K562 (cell line): ENCODE data around the gene NUP85.

ENCODE experiments used
- BDP1 ChIP-seq: IDR thresholded peaks from 3 replicates; pipeline ENCODE4 v1.6.1; 2011; ENCODE audit not compliant: insufficient read length, insufficient read depth
- CEBPB ChIP-seq: fragments of 450-650 bp; IDR thresholded peaks from 2 replicates; pipeline ENCODE4 v1.6.1; 2016; ENCODE audit warnings: missing genetic modification characterization, missing compliant biosample characterization
- CEBPZ ChIP-seq: fragments of 150-350 bp; IDR thresholded peaks from 2 replicates; pipeline ENCODE4 v1.6.1; 2014; ENCODE audit warnings: low read depth, mild to moderate bottlenecking, low read length, borderline replicate concordance
- CTBP1 ChIP-seq: fragments of 450-650 bp; IDR thresholded peaks from 2 replicates; pipeline ENCODE4 v1.6.1; 2016; ENCODE audit warnings: borderline replicate concordance
- PATZ1 ChIP-seq: fragments of 250-450 bp; sonication (Bioruptor Pico); IDR thresholded peaks from 2 replicates; pipeline ENCODE4 v1.5.0; 2020; ENCODE audit warnings: mild to moderate bottlenecking, borderline replicate concordance
- ZNF282 ChIP-seq: sonication (generic); formaldehyde crosslinking; IDR thresholded peaks from 2 replicates; pipeline ENCODE4 v1.8.1; 2023; ENCODE audit warnings: missing genetic modification reagents
- TF ChIP-seq, protein P1 (sequence below), 3 experiments: IDR thresholded peaks in 2 of 3; conservative IDR thresholded peaks in 1 of 3; 2 replicates each; pipeline ENCODE4 v1.5.1; 2011 to 2012; ENCODE audit warnings: low read length in 3 of 3, mild to moderate bottlenecking in 3 of 3, control low read depth in 2 of 3, improper control_type of control experiment in 1 of 3, inconsistent platforms in 1 of 3, low read depth in 1 of 3, mixed read lengths in 1 of 3, moderate library complexity in 1 of 3; ENCODE audit not compliant: insufficient read depth in 2 of 3
- TF ChIP-seq, protein P2 (sequence below): IDR thresholded peaks from 3 replicates; pipeline ENCODE4 v1.6.1; 2011; ENCODE audit warnings: borderline replicate concordance, mild to moderate bottlenecking, moderate library complexity; ENCODE audit not compliant: insufficient read length; ENCODE audit errors: extremely low read depth
- TF ChIP-seq, protein P3 (sequence below): sonication (generic); formaldehyde crosslinking; IDR thresholded peaks from 2 replicates; pipeline ENCODE4 v1.8.1; 2023; ENCODE audit warnings: mild to moderate bottlenecking, missing genetic modification reagents

DNA sequence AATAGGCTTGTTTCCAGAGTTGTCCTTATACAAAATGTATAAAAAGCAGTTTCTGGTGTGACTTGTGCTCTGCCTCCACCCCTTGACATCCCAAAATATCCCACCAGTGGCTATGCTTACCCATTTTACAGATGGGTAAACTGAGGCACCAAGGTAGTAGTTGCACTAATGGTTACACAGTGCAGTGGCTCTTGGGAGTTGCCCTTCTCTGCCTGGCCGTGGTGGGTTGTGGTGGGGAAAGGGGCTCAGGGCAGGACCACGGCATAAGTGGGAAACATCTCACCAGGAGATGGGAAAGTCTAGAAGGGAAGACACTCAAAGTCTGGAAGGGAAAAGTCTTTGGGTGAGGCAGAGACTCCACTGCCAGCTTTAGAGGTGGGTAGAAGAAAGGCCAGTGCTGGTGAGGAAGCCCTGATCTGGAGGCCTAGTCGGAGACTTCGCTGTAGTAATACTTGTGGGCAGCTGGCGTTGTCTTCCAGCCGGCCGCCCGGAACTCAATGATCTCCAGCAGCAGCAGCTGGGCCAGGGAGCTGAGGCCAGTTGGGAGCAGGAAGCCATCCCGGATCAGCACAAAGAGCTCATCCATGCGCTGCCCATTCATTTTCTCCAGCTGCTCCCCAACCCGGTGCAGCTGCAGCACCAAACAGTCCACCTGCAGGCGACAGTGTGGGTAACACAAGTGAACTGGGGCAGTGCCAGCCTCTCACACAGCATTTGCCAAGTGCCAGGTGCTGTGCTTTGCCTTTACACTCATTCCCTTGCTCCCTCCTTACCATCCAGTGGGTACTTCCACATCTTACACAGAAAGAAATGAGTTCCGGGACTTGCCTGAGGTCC lies 61.1 kb downstream of the NUP85 start:
- TF ChIP-seq CEBPB (no peak), CEBPZ (no peak), BDP1 (no peak), PATZ1 (no peak), ZNF282 (CRISPR knock-in tag) (no peak), CTBP1 (no peak)
- TF ChIP-seq, protein P1, sequence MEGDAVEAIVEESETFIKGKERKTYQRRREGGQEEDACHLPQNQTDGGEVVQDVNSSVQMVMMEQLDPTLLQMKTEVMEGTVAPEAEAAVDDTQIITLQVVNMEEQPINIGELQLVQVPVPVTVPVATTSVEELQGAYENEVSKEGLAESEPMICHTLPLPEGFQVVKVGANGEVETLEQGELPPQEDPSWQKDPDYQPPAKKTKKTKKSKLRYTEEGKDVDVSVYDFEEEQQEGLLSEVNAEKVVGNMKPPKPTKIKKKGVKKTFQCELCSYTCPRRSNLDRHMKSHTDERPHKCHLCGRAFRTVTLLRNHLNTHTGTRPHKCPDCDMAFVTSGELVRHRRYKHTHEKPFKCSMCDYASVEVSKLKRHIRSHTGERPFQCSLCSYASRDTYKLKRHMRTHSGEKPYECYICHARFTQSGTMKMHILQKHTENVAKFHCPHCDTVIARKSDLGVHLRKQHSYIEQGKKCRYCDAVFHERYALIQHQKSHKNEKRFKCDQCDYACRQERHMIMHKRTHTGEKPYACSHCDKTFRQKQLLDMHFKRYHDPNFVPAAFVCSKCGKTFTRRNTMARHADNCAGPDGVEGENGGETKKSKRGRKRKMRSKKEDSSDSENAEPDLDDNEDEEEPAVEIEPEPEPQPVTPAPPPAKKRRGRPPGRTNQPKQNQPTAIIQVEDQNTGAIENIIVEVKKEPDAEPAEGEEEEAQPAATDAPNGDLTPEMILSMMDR (IDR thresholded peaks at IDR 0.05 in 2 of 3, conservative IDR thresholded peaks at IDR 0.05 in 1 of 3; ENCODE audit: insufficient read depth in 2 of 3, low read depth in 1 of 3, low read length in 3 of 3), result no peak
- TF ChIP-seq, protein P2, sequence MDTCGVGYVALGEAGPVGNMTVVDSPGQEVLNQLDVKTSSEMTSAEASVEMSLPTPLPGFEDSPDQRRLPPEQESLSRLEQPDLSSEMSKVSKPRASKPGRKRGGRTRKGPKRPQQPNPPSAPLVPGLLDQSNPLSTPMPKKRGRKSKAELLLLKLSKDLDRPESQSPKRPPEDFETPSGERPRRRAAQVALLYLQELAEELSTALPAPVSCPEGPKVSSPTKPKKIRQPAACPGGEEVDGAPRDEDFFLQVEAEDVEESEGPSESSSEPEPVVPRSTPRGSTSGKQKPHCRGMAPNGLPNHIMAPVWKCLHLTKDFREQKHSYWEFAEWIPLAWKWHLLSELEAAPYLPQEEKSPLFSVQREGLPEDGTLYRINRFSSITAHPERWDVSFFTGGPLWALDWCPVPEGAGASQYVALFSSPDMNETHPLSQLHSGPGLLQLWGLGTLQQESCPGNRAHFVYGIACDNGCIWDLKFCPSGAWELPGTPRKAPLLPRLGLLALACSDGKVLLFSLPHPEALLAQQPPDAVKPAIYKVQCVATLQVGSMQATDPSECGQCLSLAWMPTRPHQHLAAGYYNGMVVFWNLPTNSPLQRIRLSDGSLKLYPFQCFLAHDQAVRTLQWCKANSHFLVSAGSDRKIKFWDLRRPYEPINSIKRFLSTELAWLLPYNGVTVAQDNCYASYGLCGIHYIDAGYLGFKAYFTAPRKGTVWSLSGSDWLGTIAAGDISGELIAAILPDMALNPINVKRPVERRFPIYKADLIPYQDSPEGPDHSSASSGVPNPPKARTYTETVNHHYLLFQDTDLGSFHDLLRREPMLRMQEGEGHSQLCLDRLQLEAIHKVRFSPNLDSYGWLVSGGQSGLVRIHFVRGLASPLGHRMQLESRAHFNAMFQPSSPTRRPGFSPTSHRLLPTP, result no peak
- TF ChIP-seq, protein P3, sequence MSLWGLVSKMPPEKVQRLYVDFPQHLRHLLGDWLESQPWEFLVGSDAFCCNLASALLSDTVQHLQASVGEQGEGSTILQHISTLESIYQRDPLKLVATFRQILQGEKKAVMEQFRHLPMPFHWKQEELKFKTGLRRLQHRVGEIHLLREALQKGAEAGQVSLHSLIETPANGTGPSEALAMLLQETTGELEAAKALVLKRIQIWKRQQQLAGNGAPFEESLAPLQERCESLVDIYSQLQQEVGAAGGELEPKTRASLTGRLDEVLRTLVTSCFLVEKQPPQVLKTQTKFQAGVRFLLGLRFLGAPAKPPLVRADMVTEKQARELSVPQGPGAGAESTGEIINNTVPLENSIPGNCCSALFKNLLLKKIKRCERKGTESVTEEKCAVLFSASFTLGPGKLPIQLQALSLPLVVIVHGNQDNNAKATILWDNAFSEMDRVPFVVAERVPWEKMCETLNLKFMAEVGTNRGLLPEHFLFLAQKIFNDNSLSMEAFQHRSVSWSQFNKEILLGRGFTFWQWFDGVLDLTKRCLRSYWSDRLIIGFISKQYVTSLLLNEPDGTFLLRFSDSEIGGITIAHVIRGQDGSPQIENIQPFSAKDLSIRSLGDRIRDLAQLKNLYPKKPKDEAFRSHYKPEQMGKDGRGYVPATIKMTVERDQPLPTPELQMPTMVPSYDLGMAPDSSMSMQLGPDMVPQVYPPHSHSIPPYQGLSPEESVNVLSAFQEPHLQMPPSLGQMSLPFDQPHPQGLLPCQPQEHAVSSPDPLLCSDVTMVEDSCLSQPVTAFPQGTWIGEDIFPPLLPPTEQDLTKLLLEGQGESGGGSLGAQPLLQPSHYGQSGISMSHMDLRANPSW, result no peak
